GM21723 (cell line): ENCODE data around the gene C15orf61.

Experiments used
- ATAC-seq: cut with Tn5 transposase; IDR thresholded peaks from one replicate; pipeline ENCODE4 v1.9.1; 2021; ENCODE audit warnings: mild to moderate bottlenecking, moderate library complexity; ENCODE audit not compliant: unreplicated experiment

Gene C15orf61

DNA sequence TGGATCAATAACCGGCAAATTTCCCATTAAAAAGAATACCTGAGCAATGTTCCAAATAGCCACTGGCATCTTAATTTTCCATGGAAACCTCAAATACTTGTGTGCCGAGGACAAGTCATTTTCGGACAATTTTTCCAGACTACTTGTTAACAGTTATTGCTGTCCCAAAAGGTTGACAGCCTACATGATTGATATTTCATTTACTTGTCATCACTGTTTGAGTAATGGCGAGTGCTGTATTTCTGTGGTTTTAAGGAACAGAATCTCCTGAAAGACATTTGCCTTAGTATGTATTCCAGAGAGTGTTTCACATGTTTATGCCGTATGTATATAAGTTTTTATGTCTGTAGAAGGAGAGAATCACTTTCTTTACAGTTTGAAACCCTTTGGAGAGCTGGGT, 58.2 kb downstream of the C15orf61 start:
- no peak for ATAC-seq
